H1 (cell line): Measurements from ENCODE around the gene MUS81. TPM values are rescaled to one million over a fixed set of nuclear protein-coding genes. Genes with fewer than 3 reads are reported as not detected.

Experiments
- CTCF ChIA-PET: fragments of 300-600 bp; sonication (Branson Sonifier 250); formaldehyde crosslinking; loops from one replicate; lab custom pipeline; 2021; ENCODE audit not compliant: partially characterized antibody; lab: Charles Lee
- POLR2A ChIA-PET: fragments of 300-600 bp; sonication (Branson Sonifier 250); formaldehyde crosslinking; loops from one replicate; lab custom pipeline; 2021; ENCODE audit warnings: inconsistent platforms; ENCODE audit not compliant: partially characterized antibody; lab: Charles Lee
- DNase-seq, 2 experiments: peaks; one replicate each; pipeline versions ENCODE4 v3.0.0 to v3.0.0-alpha.2; 2010 to 2022; ENCODE audit warnings: low spot score in 2 of 2, low read depth in 1 of 2, mixed read lengths in 1 of 2
- FAIRE-seq: peaks from 2 replicates; lab custom pipeline; 2011; peaks lifted over from hg19 to GRCh38; lab: Jason Lieb, UNC
- H2AFZ ChIP-seq: 2 replicates; pipeline ENCODE4 v1.8.1; 2012; ENCODE audit warnings: low read length, inconsistent platforms
- H2AK5ac ChIP-seq: 2 replicates; pipeline ENCODE4 v1.6.1; 2013; ENCODE audit warnings: low read depth, low read length
- H2BK120ac ChIP-seq: replicated peaks from 2 replicates; pipeline ENCODE3; 2013; ENCODE audit warnings: low read depth, low read length, inconsistent platforms
- H2BK12ac ChIP-seq: 2 replicates; pipeline ENCODE4 v1.6.1; 2013; ENCODE audit warnings: low read depth, low read length
- H2BK15ac ChIP-seq: 2 replicates; pipeline ENCODE4 v1.6.1; 2013; ENCODE audit warnings: low read length
- H2BK20ac ChIP-seq: 2 replicates; pipeline ENCODE4 v1.6.1; 2013; ENCODE audit warnings: low read length
- H2BK5ac ChIP-seq: 2 replicates; pipeline ENCODE4 v1.6.1; 2013; ENCODE audit warnings: low read depth, low read length
- H3K14ac ChIP-seq: 2 replicates; pipeline ENCODE4 v1.6.1; 2013; ENCODE audit warnings: inconsistent platforms; ENCODE audit not compliant: insufficient read length
- H3K18ac ChIP-seq: 2 replicates; pipeline ENCODE4 v1.6.1; 2013; ENCODE audit warnings: low read length; ENCODE audit errors: extremely low read depth
- H3K23ac ChIP-seq: 2 replicates; pipeline ENCODE4 v1.6.1; 2013; ENCODE audit warnings: inconsistent platforms; ENCODE audit not compliant: insufficient read length
- H3K23me2 ChIP-seq: 2 replicates; pipeline ENCODE4 v1.6.1; 2013; ENCODE audit warnings: low read depth, low read length
- H3K27ac ChIP-seq: 2 replicates; pipeline ENCODE4 v1.6.1; 2011; ENCODE audit warnings: low read depth, low read length, inconsistent platforms
- H3K27me3 ChIP-seq, 4 experiments: replicated peaks in 1 of 4; 1 replicate in 1 of 4; 2 replicates in 3 of 4; pipeline versions ENCODE4 v1.6.1 to v1.8.1; 2011 to 2013; ENCODE audit warnings: low read length in 3 of 4, mild to moderate bottlenecking in 3 of 4, inconsistent platforms in 2 of 4, mixed read lengths in 2 of 4, moderate library complexity in 1 of 4; ENCODE audit not compliant: control insufficient read depth in 3 of 4, insufficient read depth in 3 of 4; ENCODE audit errors: extremely low read depth in 1 of 4
- H3K36me3 ChIP-seq, 4 experiments: 2 replicates each; pipeline versions ENCODE4 v1.6.1 to v1.8.1; 2011 to 2013; ENCODE audit warnings: mild to moderate bottlenecking in 4 of 4, low read length in 3 of 4, moderate library complexity in 2 of 4, control low read depth in 1 of 4, inconsistent platforms in 1 of 4; ENCODE audit not compliant: insufficient read depth in 4 of 4, control insufficient read depth in 2 of 4
- H3K4ac ChIP-seq: replicated peaks from 2 replicates; pipeline ENCODE3; 2013; ENCODE audit warnings: low read length, low read depth, mixed read lengths, inconsistent platforms; ENCODE audit not compliant: insufficient read length
- H3K4me1 ChIP-seq, 4 experiments: replicated peaks in 1 of 4; 1 replicate in 1 of 4; 2 replicates in 3 of 4; pipeline versions ENCODE4 v1.6.1 to v1.8.1; 2011 to 2013; ENCODE audit warnings: low read length in 3 of 4, inconsistent platforms in 2 of 4, mixed read lengths in 1 of 4; ENCODE audit not compliant: insufficient read depth in 4 of 4, control insufficient read depth in 3 of 4
- H3K4me2 ChIP-seq, 2 experiments: 2 replicates each; pipeline versions ENCODE4 v1.6.1 to v1.8.1; 2011 to 2013; ENCODE audit warnings: low read depth in 2 of 2, low read length in 2 of 2, control low read depth in 1 of 2, inconsistent platforms in 1 of 2, mild to moderate bottlenecking in 1 of 2; ENCODE audit not compliant: insufficient read depth in 1 of 2
- H3K4me3 ChIP-seq, 4 experiments: fragments of 200-600, 300-600 bp in 1 of 4; sonication (generic), shearing (Covaris generic), sonication (Bioruptor Twin) in 1 of 4; 2 replicates each; pipeline versions ENCODE4 v1.5.1 to v1.8.1; 2011 to 2016; ENCODE audit warnings: low read length in 4 of 4, low read depth in 3 of 4, control low read depth in 2 of 4, inconsistent platforms in 2 of 4, mild to moderate bottlenecking in 2 of 4, mixed read lengths in 1 of 4, moderate library complexity in 1 of 4; ENCODE audit not compliant: insufficient read depth in 2 of 4; ENCODE audit errors: extremely low read depth in 1 of 4
- H3K56ac ChIP-seq: replicated peaks from 2 replicates; pipeline ENCODE3; 2013; ENCODE audit warnings: low read depth, mild to moderate bottlenecking, mixed read lengths, low read length, inconsistent platforms; ENCODE audit not compliant: insufficient read length
- H3K79me1 ChIP-seq: 2 replicates; pipeline ENCODE4 v1.6.1; 2013; ENCODE audit warnings: low read depth, low read length, control low read depth
- H3K79me2 ChIP-seq, 2 experiments: 2 replicates each; pipeline versions ENCODE4 v1.6.1 to v1.8.1; 2012 to 2013; ENCODE audit warnings: low read length in 2 of 2, mild to moderate bottlenecking in 2 of 2, inconsistent platforms in 1 of 2; ENCODE audit not compliant: insufficient read depth in 2 of 2, control insufficient read depth in 1 of 2
- H3K9ac ChIP-seq, 4 experiments: replicated peaks in 1 of 4; 1 replicate in 1 of 4; 2 replicates in 3 of 4; pipeline versions ENCODE4 v1.6.1 to v1.8.1; 2011 to 2013; ENCODE audit warnings: low read depth in 3 of 4, low read length in 3 of 4, control low read depth in 2 of 4, mild to moderate bottlenecking in 2 of 4, moderate library complexity in 2 of 4, inconsistent platforms in 1 of 4; ENCODE audit errors: extremely low read depth in 1 of 4
- H3K9me3 ChIP-seq, 2 experiments: 2 replicates each; pipeline versions ENCODE4 v1.6.1 to v1.8.1; 2012 to 2013; ENCODE audit warnings: mild to moderate bottlenecking in 2 of 2, moderate library complexity in 2 of 2, control low read depth in 1 of 2, inconsistent platforms in 1 of 2, low read depth in 1 of 2, low read length in 1 of 2, mixed read lengths in 1 of 2; ENCODE audit not compliant: insufficient read depth in 2 of 2
- H4K20me1 ChIP-seq, 2 experiments: replicated peaks in 1 of 2; 2 replicates each; pipeline versions ENCODE3 to v1.8.1; 2011 to 2013; ENCODE audit warnings: inconsistent platforms in 2 of 2, low read length in 2 of 2, mild to moderate bottlenecking in 1 of 2; ENCODE audit not compliant: insufficient read depth in 2 of 2, control insufficient read depth in 1 of 2
- H4K5ac ChIP-seq: 2 replicates; pipeline ENCODE4 v1.6.1; 2013; ENCODE audit warnings: low read length, low read depth, mixed read lengths, inconsistent platforms; ENCODE audit not compliant: insufficient read length
- H4K8ac ChIP-seq: 2 replicates; pipeline ENCODE4 v1.8.0; 2013; ENCODE audit warnings: mild to moderate bottlenecking, moderate library complexity, low read length, inconsistent platforms; ENCODE audit not compliant: insufficient read depth; ENCODE audit errors: extremely low read depth
- H4K91ac ChIP-seq: replicated peaks from 2 replicates; pipeline ENCODE3; 2013; ENCODE audit warnings: low read length, mixed read lengths, inconsistent platforms; ENCODE audit not compliant: insufficient read length
- ASH2L ChIP-seq: fragments of 200-600, 300-600 bp; sonication (generic); IDR thresholded peaks from one replicate; pipeline ENCODE4 v1.7.1; 2017; ENCODE audit warnings: low read length
- CBX8 ChIP-seq: fragments of 300-800, 300-1000 bp; sonication (generic); IDR thresholded peaks from 2 replicates; pipeline ENCODE4 v1.7.1; 2016; ENCODE audit warnings: low read depth, low read length, borderline replicate concordance
- CTBP2 ChIP-seq: IDR thresholded peaks from 2 replicates; pipeline ENCODE4 v1.7.0; 2011; ENCODE audit warnings: borderline replicate concordance, mild to moderate bottlenecking, moderate library complexity, mixed read lengths, low read length; ENCODE audit not compliant: insufficient read depth, insufficient read length
- POLR2A ChIP-seq, 2 experiments: IDR thresholded peaks; 1 replicate in 1 of 2; 2 replicates in 1 of 2; pipeline ENCODE4 v1.6.1; 2011; ENCODE audit warnings: low read depth in 2 of 2, low read length in 2 of 2, mild to moderate bottlenecking in 2 of 2; ENCODE audit errors: control extremely low read depth in 1 of 2
- RBBP5 ChIP-seq: IDR thresholded peaks from 2 replicates; pipeline ENCODE4 v1.7.1; 2012; ENCODE audit warnings: low read depth, mild to moderate bottlenecking, inconsistent platforms, low read length, moderate library complexity, borderline replicate concordance
- TBP ChIP-seq: IDR thresholded peaks from 2 replicates; pipeline ENCODE4 v1.6.1; 2011; ENCODE audit warnings: low read depth, low read length, improper control_type of control experiment
- WGBS, 2 experiments: shearing (Covaris generic) in 1 of 2; methylation state at CpG; one replicate each; pipeline versions ENCODE4 v1.1.6 to v1.1.7; 2013 to 2015; ENCODE audit warnings: low lambda C conversion rate in 2 of 2, mixed read lengths in 2 of 2, inconsistent platforms in 1 of 2, low coverage in 1 of 2, missing lambda C conversion rate in 1 of 2; ENCODE audit not compliant: insufficient replicate concordance in 2 of 2, insufficient coverage in 1 of 2, insufficient read length in 1 of 2; ENCODE audit errors: extremely low coverage in 1 of 2, missing lambda C conversion rate in 1 of 2; 5-methylcytosine and 5-hydroxymethylcytosine counted together
- polyA plus RNA-seq, 7 experiments: library from polyadenylated mRNA; depleted of rRNA in 3 of 7; stranded (reverse) in 5 of 7; unstranded in 2 of 7; fragments of >200 nt in 5 of 7; fragments of 200-250 nt in 2 of 7; gene quantifications; 1 replicate in 5 of 7; 2 replicates in 1 of 7; 4 replicates in 1 of 7; pipeline versions ENCODE4 v1.2.1 to v1.2.3, GENCODE V29; 2011 to 2013; ENCODE audit warnings: missing spikeins in 2 of 7, mixed read lengths in 2 of 7
- total RNA-seq: library from RNA; stranded (reverse); fragmentation: NEBNext Ultra II Directional; extraction: Animal tissue kit (Norgen Biotek cat#: 25700); gene quantifications from 2 replicates; pipeline ENCODE4 v1.2.1, GENCODE V29; 2021

Gene MUS81
- total and polyA plus RNA-seq, 2 of the 8 experiments (the other 6 are each of a cell fraction or from before 2014, with no cell fraction given) = 30.2 to 31.5 TPM

DNA sequence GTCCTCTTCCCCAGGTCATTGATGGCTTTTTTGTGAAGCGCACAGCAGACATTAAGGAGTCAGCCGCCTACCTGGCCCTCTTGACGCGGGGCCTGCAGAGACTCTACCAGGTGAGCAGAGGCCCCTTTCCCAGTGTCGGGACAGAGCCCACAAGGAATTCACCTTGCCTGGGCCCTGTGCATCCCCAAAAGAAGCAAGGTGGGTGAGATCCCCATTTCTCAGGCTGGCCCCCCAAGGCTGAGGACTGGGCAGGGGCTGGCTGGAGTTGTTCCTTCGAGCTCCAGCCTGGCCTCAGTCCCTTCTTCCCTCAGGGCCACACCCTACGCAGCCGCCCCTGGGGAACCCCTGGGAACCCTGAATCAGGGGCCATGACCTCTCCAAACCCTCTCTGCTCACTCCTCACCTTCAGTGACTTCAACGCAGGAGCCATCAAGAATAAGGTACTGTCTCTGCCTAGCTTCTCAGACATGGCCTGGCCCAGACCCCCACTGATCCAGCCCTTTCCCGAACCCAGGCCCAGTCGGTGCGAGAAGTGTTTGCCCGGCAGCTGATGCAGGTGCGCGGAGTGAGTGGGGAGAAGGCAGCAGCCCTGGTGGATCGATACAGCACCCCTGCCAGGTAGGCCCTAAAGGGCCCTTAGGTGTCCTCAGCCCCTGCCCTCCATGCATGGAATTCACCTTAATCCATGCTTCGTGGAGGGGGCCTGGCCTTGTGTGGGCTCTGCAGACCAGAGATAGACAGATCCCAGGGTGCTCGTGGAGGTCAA is 4.7 kb downstream of the MUS81 start:
- no peaks in the 10 kb centered on the region for H4K20me1 ChIP-seq
- POLR2A ChIA-PET = interaction anchor here (38.3 to 39.7 kb wide), 2 partner anchors 9 to 10 kb away, joined by 1071 read pairs; partner anchors contain the start of genes CCDC85B, CFL1, CTSW and EFEMP2

More for the DNA sequence above, 4.7 kb downstream of the MUS81 start:
- H3K27me3 ChIP-seq = peaks cover 0 to 10% (median 2%) of the 10 kb centered on the region in 4 experiments; a peak in 3 of 7 replicates
- peaks cover 5 to 17% (median 14%) of the 10 kb centered on the region in 4 experiments for H3K36me3 ChIP-seq
- no peak overlapping the region for H2AFZ ChIP-seq
- no peak overlapping the region for H2BK15ac ChIP-seq
- H4K8ac ChIP-seq = no peak overlapping the region
- H3K23me2 ChIP-seq = peaks cover 16% of the 10 kb centered on the region
- no peak for FAIRE-seq
- 88% methylated on average over 18 of the region's 18 CpGs; no CpG with 5 or more reads in 1 of the 2 experiments for WGBS, 2 experiments
- no peak overlapping the region for H2BK20ac ChIP-seq
- no peak overlapping the region for H3K56ac ChIP-seq
- H3K4me2 ChIP-seq = no peak overlapping the region
- no peak for TF ChIP-seq TBP
- no peak for TF ChIP-seq CTBP2
- no peak for TF ChIP-seq RBBP5
- TF ChIP-seq CBX8 = no peak
- no peak for TF ChIP-seq POLR2A (IDR thresholded peaks at IDR 0.05; ENCODE audit: control extremely low read depth in 1 of 2, low read depth in 2 of 2, low read length in 2 of 2)
- no peak for TF ChIP-seq ASH2L
- TF ChIP-seq, all 59 proteins: peak for 0
- no peak overlapping the region for H3K18ac ChIP-seq
- H4K5ac ChIP-seq = no peak overlapping the region
- H3K9ac ChIP-seq = no peak overlapping the region
- H3K79me2 ChIP-seq = peaks cover 0 to 5% of the 10 kb centered on the region in 2 experiments; a peak in 1 of 4 replicates
- no peak overlapping the region for H2AK5ac ChIP-seq
- no peaks in the 10 kb centered on the region; the same call in 1 of the 2 replicates for H3K79me1 ChIP-seq
- H3K27ac ChIP-seq = no peak overlapping the region
- no peak overlapping the region for H2BK5ac ChIP-seq
- peaks cover 0 to 10% (median 7%) of the 10 kb centered on the region in 4 experiments; a peak in 5 of 7 replicates for H3K4me1 ChIP-seq
- H2BK12ac ChIP-seq = no peak overlapping the region
- no peak for DNase-seq
- no peaks in the 10 kb centered on the region for H3K9me3 ChIP-seq
- no peak overlapping the region for H4K91ac ChIP-seq
- H3K4me3 ChIP-seq = no peak overlapping the region
- no peak overlapping the region for H3K14ac ChIP-seq
- CTCF ChIA-PET = interaction anchor here (7.9 to 9.9 kb wide), 2 partner anchors 15 to 23 kb away, joined by 98 to 191 read pairs; partner anchors contain the start of genes CCDC85B and FIBP
- no peak overlapping the region for H3K23ac ChIP-seq
- no peak overlapping the region for H2BK120ac ChIP-seq
- no peak overlapping the region for H3K4ac ChIP-seq
